GM12873 (cell line): ENCODE results near the gene GNS.

Source experiments
- CTCF ChIP-seq: IDR thresholded peaks from 2 replicates; pipeline ENCODE4 v1.5.1; 2012; ENCODE audit warnings: low read depth, mild to moderate bottlenecking, moderate library complexity, low read length, control low read depth; ENCODE audit not compliant: insufficient read depth; ENCODE audit errors: missing control alignments

GNS gene

GRCh38 chr12:64688219-64688618, 71.0 kb downstream of the GNS start:
- TF ChIP-seq CTCF, result no peak

- no peak for TF ChIP-seq CTCF
Measured at GRCh38 chr12:64687816-64688215, 71.4 kb downstream of the GNS start.

GRCh38 chr12:64685605-64686004, 73.6 kb downstream of the GNS start:
- TF ChIP-seq CTCF, result no peak

GRCh38 chr12:64685050-64685449, 74.2 kb downstream of the GNS start:
- no peak for TF ChIP-seq CTCF

- no peak for TF ChIP-seq CTCF
Measured at GRCh38 chr12:64683816-64684543, 75.2 kb downstream of the GNS start.

GRCh38 chr12:64682572-64683277, 76.5 kb downstream of the GNS start:
- no peak for TF ChIP-seq CTCF

- no peak for TF ChIP-seq CTCF
Measured at GRCh38 chr12:64681200-64682052, 77.8 kb downstream of the GNS start.
